Muscle of leg (tissue), 11 donors: ENCODE results near the gene HPSE2. TPM values are rescaled to one million over a fixed set of nuclear protein-coding genes. Genes with fewer than 3 reads are reported as not detected.
"Not testable (repeated sequence)": the region's sequence is repeated elsewhere in the genome, so short reads cannot be mapped to it uniquely, and the experiment has no call there.

Experiments used
- DNase-seq: peaks from one replicate; pipeline ENCODE4 v3.0.0; 2013
- H3K27ac ChIP-seq: one replicate; pipeline ENCODE4 v1.5.1; 2013; ENCODE audit warnings: mild to moderate bottlenecking, low read length, control low read depth
- H3K27me3 ChIP-seq: one replicate; pipeline ENCODE4 v1.6.1; 2013; ENCODE audit warnings: low read length; ENCODE audit not compliant: control insufficient read depth, insufficient read depth
- H3K36me3 ChIP-seq: one replicate; pipeline ENCODE4 v1.6.1; 2013; ENCODE audit warnings: low read length; ENCODE audit not compliant: control insufficient read depth, insufficient read depth
- H3K4me1 ChIP-seq: one replicate; pipeline ENCODE4 v1.6.1; 2013; ENCODE audit warnings: low read length; ENCODE audit not compliant: control insufficient read depth, insufficient read depth
- H3K4me3 ChIP-seq: one replicate; pipeline ENCODE4 v1.5.1; 2013; ENCODE audit warnings: low read length, control low read depth
- H3K9me3 ChIP-seq: replicated peaks from 2 replicates; pipeline ENCODE4 v1.6.1; 2013; ENCODE audit warnings: low read depth, low read length; ENCODE audit not compliant: control insufficient read depth
- WGBS: methylation state at CpG from one replicate; pipeline ENCODE4 v1.1.5; 2013; ENCODE audit warnings: missing lambda C conversion rate; ENCODE audit not compliant: insufficient coverage; 5-methylcytosine and 5-hydroxymethylcytosine counted together
- polyA plus RNA-seq, 8 donors: library from polyadenylated mRNA; unstranded; fragments of 120-200 nt; gene quantifications; one replicate each; pipeline versions ENCODE4 v1.2.1 to v1.2.3, GENCODE V29; 2013; ENCODE audit warnings: inconsistent platforms in 1 of 8, low replicate concordance in 1 of 8; ENCODE audit not compliant: insufficient read length in 8 of 8, insufficient read depth in 1 of 8
- total RNA-seq: library from RNA; stranded (reverse); fragments of 120-200 nt; gene quantifications from one replicate; pipeline ENCODE4 v1.2.4, GENCODE V29; 2013

Gene HPSE2
- total and polyA plus RNA-seq, 9 donors: 0.04 to 0.57 (median 0.13) TPM; not detected in 2

DNA sequence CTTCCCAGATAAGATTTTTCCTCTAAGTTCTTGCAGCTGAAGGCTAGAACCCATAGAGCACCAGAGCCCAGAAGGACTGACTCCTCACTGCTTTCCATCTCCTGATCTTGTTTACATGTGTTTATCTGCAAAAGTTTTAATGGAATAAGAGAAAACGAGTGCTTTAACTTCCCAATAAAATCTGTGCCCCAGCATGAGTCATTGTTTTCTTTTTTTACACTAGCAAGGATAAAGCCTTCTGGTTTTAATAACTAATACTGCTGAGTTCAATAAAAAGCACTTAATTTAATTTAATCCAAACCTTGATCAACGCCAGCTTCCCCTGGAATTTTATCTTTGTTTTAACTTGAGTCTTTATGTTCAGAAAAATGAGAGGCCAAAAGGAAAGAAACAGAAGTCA is 227.6 kb downstream of the HPSE2 start:
- H3K36me3 ChIP-seq: no peaks in the 10 kb centered on the region
- H3K27me3 ChIP-seq: no peaks in the 10 kb centered on the region
- no peak overlapping the region for H3K27ac ChIP-seq
- DNase-seq: no peak
- WGBS: no CpG with 5 or more reads among the region's 2 CpGs
- no peaks in the 10 kb centered on the region for H3K4me1 ChIP-seq
- no peak overlapping the region for H3K4me3 ChIP-seq
- H3K9me3 ChIP-seq: peaks cover 11% of the 10 kb centered on the region

DNA sequence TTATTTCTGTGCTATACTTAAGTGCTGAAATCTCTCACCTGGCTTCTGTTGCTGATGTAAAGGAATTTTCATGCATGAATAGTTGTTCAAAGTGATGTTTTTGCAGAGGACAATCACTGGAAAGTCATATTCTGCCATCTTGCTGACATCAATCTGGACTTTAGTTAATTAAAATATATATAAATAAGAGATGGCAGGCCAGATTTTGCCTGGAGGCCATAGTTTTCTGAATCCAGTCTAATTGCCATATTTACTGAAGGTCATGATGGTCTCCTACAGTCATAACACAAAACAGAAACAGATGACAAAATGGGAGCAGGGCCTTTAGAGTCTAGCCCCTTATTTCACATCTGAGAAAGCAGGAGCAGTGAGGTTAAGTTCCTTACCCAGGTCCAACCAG is 228.2 kb downstream of the HPSE2 start:
- H3K4me3 ChIP-seq: no peak overlapping the region
- DNase-seq: no peak
- no peaks in the 10 kb centered on the region for H3K27me3 ChIP-seq
- H3K27ac ChIP-seq: no peak overlapping the region
- H3K4me1 ChIP-seq: no peaks in the 10 kb centered on the region
- H3K9me3 ChIP-seq: peaks cover 11% of the 10 kb centered on the region
- H3K36me3 ChIP-seq: no peaks in the 10 kb centered on the region

DNA sequence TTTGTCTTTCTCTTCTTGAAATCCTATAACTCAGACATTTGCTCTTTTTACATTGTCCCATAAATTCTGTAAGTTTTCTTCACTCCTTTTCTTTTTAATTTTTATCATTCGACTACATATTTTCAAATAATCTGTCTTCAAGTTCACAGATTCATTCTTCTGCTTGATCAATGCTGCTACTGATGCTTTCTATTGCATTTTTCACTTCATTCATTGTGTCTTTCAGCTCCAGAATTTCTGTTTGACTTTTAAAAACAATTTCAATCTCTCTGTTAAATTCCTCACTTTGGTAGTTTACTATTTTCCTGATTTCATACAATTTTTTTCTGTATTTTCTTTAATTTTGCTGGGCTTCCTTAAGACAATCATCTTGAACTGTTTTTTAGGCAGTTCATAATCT is 230.4 kb downstream of the HPSE2 start:
- DNase-seq: no peak
- Histone ChIP-seq H3K4me3 (no peak overlapping the region), H3K9me3 (peaks cover 11% of the 10 kb centered on the region), H3K36me3 (no peaks in the 10 kb centered on the region), H3K4me1 (no peaks in the 10 kb centered on the region), H3K27me3 (no peaks in the 10 kb centered on the region), H3K27ac (no peak overlapping the region)
- WGBS: 100% methylated on average over 1 of the region's 1 CpG

DNA sequence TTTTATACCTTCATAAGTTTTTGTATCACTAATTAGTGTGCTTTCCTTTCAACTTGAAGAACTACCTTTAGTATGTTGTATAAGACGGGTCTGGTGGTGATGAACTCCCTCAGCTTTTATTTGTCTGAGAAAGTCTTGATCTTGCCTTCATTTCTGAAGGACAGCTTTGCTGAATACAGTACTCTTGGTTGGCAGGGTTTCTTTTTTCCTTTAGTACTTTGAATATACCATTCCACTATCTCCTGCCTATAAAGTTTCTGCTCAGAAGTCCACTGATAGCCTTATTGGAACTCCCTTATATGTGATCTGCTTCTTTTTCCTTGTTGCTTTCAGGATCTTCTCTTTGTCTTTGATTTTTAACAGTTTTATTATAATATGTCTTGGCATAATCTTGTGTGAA is 230.9 kb downstream of the HPSE2 start:
- Histone ChIP-seq H3K9me3 (peaks cover 11% of the 10 kb centered on the region), H3K27ac (no peak overlapping the region), H3K36me3 (no peaks in the 10 kb centered on the region), H3K4me3 (no peak overlapping the region), H3K27me3 (no peaks in the 10 kb centered on the region), H3K4me1 (no peaks in the 10 kb centered on the region)
- DNase-seq: no peak
- no CpG with 5 or more reads among the region's 1 CpG for WGBS

DNA sequence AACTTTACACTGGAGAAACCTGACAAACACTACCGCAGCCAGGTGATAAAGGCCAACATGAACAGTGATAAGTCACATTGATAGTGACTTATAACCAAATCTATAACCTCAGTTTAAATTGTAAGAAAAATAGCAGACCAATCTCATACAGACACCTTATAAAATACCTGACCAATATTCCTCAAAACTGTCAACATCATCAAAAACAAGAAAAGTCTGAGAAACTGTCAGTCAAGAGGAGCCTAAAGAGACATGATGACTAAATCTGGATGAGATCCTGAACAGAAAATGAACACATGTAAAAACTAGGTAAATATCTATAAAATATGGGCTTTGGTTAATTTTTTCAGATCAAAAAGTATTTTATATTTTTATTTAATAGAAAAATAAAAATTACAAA is 233.3 kb downstream of the HPSE2 start:
- Histone ChIP-seq H3K27me3 (no peaks in the 10 kb centered on the region), H3K4me1 (no peaks in the 10 kb centered on the region), H3K4me3 (no peak overlapping the region), H3K9me3 (peaks cover 11% of the 10 kb centered on the region), H3K36me3 (no peaks in the 10 kb centered on the region), H3K27ac (no peak overlapping the region)
- no peak for DNase-seq
- no CpG with 5 or more reads among the region's 1 CpG for WGBS

DNA sequence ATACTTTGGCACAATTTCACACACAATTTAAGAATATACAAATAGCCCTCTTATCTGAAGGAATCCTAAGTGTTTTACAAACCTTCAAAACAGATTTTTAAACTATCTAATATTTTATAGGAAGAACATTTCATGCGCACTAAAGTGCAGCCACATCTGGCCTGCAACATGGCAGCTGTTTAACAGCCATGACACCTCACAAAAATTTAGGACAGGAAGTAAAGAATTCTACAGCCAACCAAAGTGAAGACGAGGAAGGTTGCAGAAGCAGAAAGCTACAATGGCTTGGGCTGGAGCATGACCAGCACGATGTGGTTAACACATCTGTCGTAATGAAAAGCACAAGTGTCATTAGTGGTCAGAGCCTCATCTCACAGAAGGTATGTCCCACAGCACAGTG is 238.1 kb downstream of the HPSE2 start:
- H3K27me3 ChIP-seq: no peaks in the 10 kb centered on the region
- H3K4me3 ChIP-seq: no peak overlapping the region
- H3K36me3 ChIP-seq: no peaks in the 10 kb centered on the region
- H3K27ac ChIP-seq: no peak overlapping the region
- WGBS: 90% methylated on average over 2 of the region's 4 CpGs
- H3K4me1 ChIP-seq: no peaks in the 10 kb centered on the region
- H3K9me3 ChIP-seq: no peaks in the 10 kb centered on the region
- no peak for DNase-seq

DNA sequence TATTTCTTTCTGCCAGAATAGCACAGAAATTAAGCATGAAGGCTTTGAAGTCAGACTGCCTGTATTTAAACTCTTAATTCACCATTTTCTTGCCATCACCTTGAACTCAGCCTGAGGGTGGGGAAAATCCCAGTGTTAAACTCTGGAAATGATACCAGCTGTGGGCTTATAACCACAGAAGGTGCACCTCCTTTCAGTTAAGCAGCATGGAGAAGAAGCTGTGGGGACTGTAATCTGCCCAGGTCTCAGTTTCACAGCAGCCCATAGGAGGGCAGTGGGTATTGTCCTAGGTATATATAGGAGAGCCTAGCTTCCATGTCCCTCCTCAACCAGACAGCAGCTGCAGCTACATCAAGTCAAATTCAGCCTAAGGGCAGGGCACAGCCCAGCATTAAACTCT is 241.6 kb downstream of the HPSE2 start:
- Histone ChIP-seq H3K36me3 (no peaks in the 10 kb centered on the region), H3K4me3 (no peak overlapping the region), H3K27ac (no peak overlapping the region), H3K27me3 (no peaks in the 10 kb centered on the region), H3K9me3 (no peaks in the 10 kb centered on the region), H3K4me1 (no peaks in the 10 kb centered on the region)
- no peak for DNase-seq

DNA sequence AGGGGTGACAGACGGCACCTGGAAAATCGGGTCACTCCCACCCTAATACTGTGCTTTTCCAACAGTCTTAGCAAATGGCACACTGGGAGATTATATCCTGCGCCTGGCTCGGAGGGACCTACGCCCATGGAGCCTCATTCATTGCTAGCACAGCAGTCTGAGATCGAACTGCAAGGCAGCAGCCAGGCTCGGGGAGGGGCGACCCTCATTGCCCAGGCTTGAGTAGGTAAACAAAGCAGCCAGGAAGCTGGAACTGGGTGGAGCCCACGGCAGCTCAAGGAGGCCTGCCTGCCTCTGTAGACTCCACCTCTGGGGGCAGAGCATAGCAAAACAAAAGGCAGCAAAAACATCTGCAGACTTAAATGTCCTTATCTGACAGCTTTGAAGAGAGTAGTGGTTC is 251.9 kb downstream of the HPSE2 start:
- not testable (repeated sequence) for DNase-seq, H3K4me3 ChIP-seq, H3K9me3 ChIP-seq, H3K27me3 ChIP-seq, H3K36me3 ChIP-seq, H3K4me1 ChIP-seq, H3K27ac ChIP-seq
- WGBS: 90% methylated on average over 7 of the region's 9 CpGs

DNA sequence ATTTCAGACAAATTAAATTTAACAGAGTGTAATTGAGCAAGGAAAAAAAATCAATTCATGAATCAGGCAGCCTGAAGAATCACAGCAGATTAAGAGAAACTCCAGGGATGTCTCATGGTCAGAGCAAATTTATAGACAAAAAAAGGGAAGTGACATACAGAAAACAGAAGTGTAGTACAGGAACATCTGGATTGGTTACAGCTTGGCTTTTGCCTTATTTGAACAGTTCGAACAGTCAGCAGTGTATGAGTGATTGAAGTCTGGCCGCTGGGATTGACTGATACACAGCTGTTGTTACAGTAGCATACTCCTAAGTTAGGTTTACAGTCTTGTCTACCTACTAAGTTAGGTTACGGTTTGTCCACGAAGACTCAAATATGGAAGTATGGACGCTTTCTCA is 255.3 kb downstream of the HPSE2 start:
- no peak for DNase-seq
- WGBS: 36% methylated on average over 2 of the region's 5 CpGs
- no peak overlapping the region for H3K4me3 ChIP-seq
- no peaks in the 10 kb centered on the region for H3K4me1 ChIP-seq
- H3K27me3 ChIP-seq: no peaks in the 10 kb centered on the region
- no peaks in the 10 kb centered on the region for H3K36me3 ChIP-seq
- no peaks in the 10 kb centered on the region for H3K9me3 ChIP-seq
- H3K27ac ChIP-seq: no peak overlapping the region

DNA sequence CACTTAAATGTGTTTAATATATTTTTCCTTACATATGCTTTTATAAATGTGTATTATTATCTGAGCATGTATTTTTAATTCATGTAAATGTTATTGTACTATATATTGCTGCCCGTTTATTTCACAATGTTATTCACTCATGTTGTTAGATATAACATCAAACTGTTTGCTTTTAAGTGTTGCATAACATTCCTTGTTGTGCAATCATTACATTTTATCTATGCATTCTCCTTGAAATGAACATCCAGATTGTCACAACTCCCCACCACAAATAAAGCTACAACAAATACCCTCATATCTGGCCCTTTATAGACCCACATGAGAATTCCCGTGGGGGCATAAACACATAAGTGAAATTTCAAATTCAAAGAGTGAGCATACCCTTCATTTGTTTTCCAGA is 264.2 kb downstream of the HPSE2 start:
- Histone ChIP-seq H3K36me3 (no peaks in the 10 kb centered on the region), H3K9me3 (no peaks in the 10 kb centered on the region), H3K27me3 (no peaks in the 10 kb centered on the region), H3K4me3 (no peak overlapping the region), H3K4me1 (no peaks in the 10 kb centered on the region), H3K27ac (no peak overlapping the region)
- DNase-seq: no peak
- WGBS: no CpG with 5 or more reads among the region's 2 CpGs

DNA sequence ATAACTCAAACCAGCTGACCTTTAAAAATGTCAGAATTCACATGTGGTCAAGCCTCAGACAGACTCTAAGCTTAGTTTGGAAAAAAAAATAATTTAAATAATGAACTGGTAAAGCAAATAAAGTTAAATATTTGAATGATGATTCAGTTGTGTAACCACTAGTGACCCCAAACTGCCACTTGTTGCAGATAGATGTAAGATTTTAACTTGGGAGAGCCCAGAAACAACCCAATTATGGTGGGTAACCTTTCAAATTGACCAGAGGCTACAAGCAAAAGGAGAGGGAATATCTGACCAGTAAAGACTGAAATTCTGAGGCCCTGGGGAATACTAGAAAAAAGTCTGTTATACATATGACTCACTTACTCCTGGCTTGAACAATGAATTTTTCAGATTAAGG is 268.1 kb downstream of the HPSE2 start:
- DNase-seq: peak; percentile 16
- Histone ChIP-seq H3K27me3 (no peaks in the 10 kb centered on the region), H3K4me3 (no peak overlapping the region), H3K9me3 (no peaks in the 10 kb centered on the region), H3K27ac (no peak overlapping the region), H3K4me1 (no peaks in the 10 kb centered on the region), H3K36me3 (no peaks in the 10 kb centered on the region)
